Inflammatory macrophage treated with lipopolysaccharide for 1 hour (primary cell): ENCODE data around the gene WDR49.
"Not testable (repeated sequence)": the region's sequence is repeated elsewhere in the genome, so short reads cannot be mapped to it uniquely, and the experiment has no call there.

Experiments
- DNase-seq, 2 donors: peaks; one replicate each; pipeline ENCODE4 v3.0.0-alpha.2; 2020 to 2022

Gene WDR49

GRCh38 chr3:167653760-167654159 is at the start of gene WDR49:
TSS of gene WDR49 (minus strand) at chr3:167653942. CDS start at chr3:167653425, 517 bp downstream.
- DNase-seq: peak; percentile 53 to 64

GRCh38 chr3:167700926-167701325 is 47.2 kb upstream of the WDR49 start:
- DNase-seq: no peak

GRCh38 chr3:167700046-167700445 is 46.3 kb upstream of the WDR49 start:
- DNase-seq: no peak

- no peak for DNase-seq
Measured at GRCh38 chr3:167694121-167694520, 40.4 kb upstream of the WDR49 start.

- DNase-seq: no peak
Measured at GRCh38 chr3:167691366-167691765, 37.6 kb upstream of the WDR49 start.

GRCh38 chr3:167684388-167684993 is 30.7 kb upstream of the WDR49 start:
- DNase-seq: peak; percentile 45 to 97

- no peak for DNase-seq
Measured at GRCh38 chr3:167679526-167679925, 25.8 kb upstream of the WDR49 start.

- DNase-seq: no peak
Measured at GRCh38 chr3:167675848-167676247, 22.1 kb upstream of the WDR49 start.

- DNase-seq: no peak
Measured at GRCh38 chr3:167673221-167673620, 19.5 kb upstream of the WDR49 start.

- no peak for DNase-seq
Measured at GRCh38 chr3:167671878-167672427, 18.2 kb upstream of the WDR49 start.

- no peak for DNase-seq
Measured at GRCh38 chr3:167669699-167670098, 16.0 kb upstream of the WDR49 start.

GRCh38 chr3:167668651-167669050 is 14.9 kb upstream of the WDR49 start:
- DNase-seq: no peak

- DNase-seq: no peak
Measured at GRCh38 chr3:167666563-167666962, 12.8 kb upstream of the WDR49 start.

- DNase-seq: peak in 1 of 2 donors; percentile 15
Measured at GRCh38 chr3:167662919-167663400, 9.2 kb upstream of the WDR49 start.

- no peak for DNase-seq
Measured at GRCh38 chr3:167657684-167658225, 4.0 kb upstream of the WDR49 start.

- DNase-seq: no peak
Measured at GRCh38 chr3:167656821-167657220, 3.1 kb upstream of the WDR49 start.

- DNase-seq: no peak
Measured at GRCh38 chr3:167653155-167653554, 587 bp downstream of the WDR49 start.

- DNase-seq: no peak
Measured at GRCh38 chr3:167651826-167652225, 1.9 kb downstream of the WDR49 start.

GRCh38 chr3:167650459-167650858 is 3.3 kb downstream of the WDR49 start:
- DNase-seq: no peak

- no peak for DNase-seq
Measured at GRCh38 chr3:167649746-167650145, 4.0 kb downstream of the WDR49 start.

- no peak for DNase-seq
Measured at GRCh38 chr3:167644611-167645010, 9.1 kb downstream of the WDR49 start.

GRCh38 chr3:167631471-167631870 is 22.3 kb downstream of the WDR49 start:
- DNase-seq: no peak

- no peak for DNase-seq
Measured at GRCh38 chr3:167626490-167626889, 27.3 kb downstream of the WDR49 start.

GRCh38 chr3:167615030-167615429 is 38.7 kb downstream of the WDR49 start:
- DNase-seq: no peak

GRCh38 chr3:167614196-167614595 is 39.5 kb downstream of the WDR49 start:
- not testable (repeated sequence) for DNase-seq
